Mesendoderm (in vitro differentiated cells): Measurements from ENCODE around the gene UBE2E2.

ENCODE experiments used
- DNase-seq: peaks from one replicate; pipeline ENCODE4 v3.0.0; 2013
- H2AK5ac ChIP-seq: 2 replicates; pipeline ENCODE4 v1.6.1; 2013; ENCODE audit warnings: low read length, inconsistent platforms
- H2BK120ac ChIP-seq: 2 replicates; pipeline ENCODE4 v1.6.1; 2013; ENCODE audit warnings: low read depth, mild to moderate bottlenecking, low read length, moderate library complexity, mixed read lengths
- H2BK15ac ChIP-seq: replicated peaks from 2 replicates; pipeline ENCODE4 v1.6.1; 2013; ENCODE audit warnings: low read depth, mild to moderate bottlenecking, moderate library complexity
- H2BK5ac ChIP-seq: 2 replicates; pipeline ENCODE4 v1.6.1; 2013; ENCODE audit warnings: low read length, inconsistent platforms
- H3K18ac ChIP-seq: 2 replicates; pipeline ENCODE4 v1.6.1; 2013; ENCODE audit warnings: mild to moderate bottlenecking, low read length, mixed read lengths
- H3K23ac ChIP-seq: one replicate; pipeline ENCODE4 v1.6.1; 2013; ENCODE audit warnings: low read length
- H3K27ac ChIP-seq: 2 replicates; pipeline ENCODE4 v1.5.1; 2013; ENCODE audit warnings: low read depth, mild to moderate bottlenecking, inconsistent platforms, low read length, moderate library complexity
- H3K27me3 ChIP-seq: 2 replicates; pipeline ENCODE4 v1.6.1; 2013; ENCODE audit warnings: low read length, control low read depth, mild to moderate bottlenecking, inconsistent platforms; ENCODE audit not compliant: insufficient read depth, poor library complexity
- H3K36me3 ChIP-seq: 2 replicates; pipeline ENCODE4 v1.6.1; 2013; ENCODE audit warnings: low read length, inconsistent platforms; ENCODE audit not compliant: control insufficient read depth, insufficient read depth
- H3K4ac ChIP-seq: one replicate; pipeline ENCODE4 v1.6.1; 2013; ENCODE audit warnings: low read depth, mild to moderate bottlenecking, low read length, moderate library complexity
- H3K4me1 ChIP-seq: 2 replicates; pipeline ENCODE4 v1.6.1; 2013; ENCODE audit warnings: low read depth, low read length, inconsistent platforms; ENCODE audit not compliant: control insufficient read depth
- H3K4me2 ChIP-seq: 2 replicates; pipeline ENCODE4 v1.6.1; 2013; ENCODE audit warnings: low read length
- H3K4me3 ChIP-seq: 2 replicates; pipeline ENCODE4 v1.5.1; 2013; ENCODE audit warnings: mild to moderate bottlenecking, low read length
- H3K56ac ChIP-seq: one replicate; pipeline ENCODE4 v1.6.1; 2013; ENCODE audit warnings: low read length
- H3K79me1 ChIP-seq: 2 replicates; pipeline ENCODE4 v1.6.1; 2013; ENCODE audit warnings: low read length, inconsistent platforms
- H3K79me2 ChIP-seq: 2 replicates; pipeline ENCODE4 v1.6.1; 2013; ENCODE audit warnings: mild to moderate bottlenecking, low read length; ENCODE audit not compliant: control insufficient read depth, insufficient read depth
- H3K9ac ChIP-seq: 2 replicates; pipeline ENCODE4 v1.6.1; 2013; ENCODE audit warnings: low read length, inconsistent platforms
- H4K5ac ChIP-seq: one replicate; pipeline ENCODE4 v1.6.1; 2013; ENCODE audit warnings: low read length
- H4K8ac ChIP-seq: one replicate; pipeline ENCODE4 v1.6.1; 2013; ENCODE audit warnings: low read depth, mild to moderate bottlenecking, control low read depth, low read length, moderate library complexity
- WGBS: extraction: QIAGEN DNeasy Blood & Tissue Kit; methylation state at CpG from one replicate; pipeline ENCODE4 v1.1.7; 2013; ENCODE audit warnings: low lambda C conversion rate, missing lambda C conversion rate; ENCODE audit not compliant: insufficient coverage; ENCODE audit errors: extremely low coverage; 5-methylcytosine and 5-hydroxymethylcytosine counted together

The UBE2E2 gene

DNA sequence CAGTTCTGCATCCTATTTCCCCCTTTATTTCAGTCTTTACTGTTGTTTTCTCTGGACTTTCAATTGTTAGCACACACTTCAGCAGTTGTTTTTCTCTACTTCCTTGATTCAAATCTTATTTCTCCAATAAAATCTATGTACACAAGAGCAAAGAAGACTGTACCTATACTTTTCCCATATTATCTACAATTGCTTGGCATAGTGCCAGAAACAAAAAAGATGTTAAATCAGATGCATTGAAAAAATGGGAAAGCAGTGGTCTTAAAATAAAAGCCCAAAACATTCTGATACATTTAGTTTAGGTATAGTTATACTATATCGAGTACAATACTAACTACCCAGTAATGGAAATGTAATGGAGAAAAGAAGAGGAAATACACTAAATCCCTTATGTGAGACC is 265.1 kb downstream of the UBE2E2 start:
- H3K4me2 ChIP-seq: no peak overlapping the region
- DNase-seq: no peak
- H3K23ac ChIP-seq: no peak overlapping the region
- no peaks in the 10 kb centered on the region for H3K79me1 ChIP-seq
- H3K4ac ChIP-seq: no peak overlapping the region
- no peak overlapping the region for H3K56ac ChIP-seq
- no peak overlapping the region for H4K8ac ChIP-seq
- no peaks in the 10 kb centered on the region for H3K36me3 ChIP-seq
- H3K27me3 ChIP-seq: no peaks in the 10 kb centered on the region
- H2BK120ac ChIP-seq: no peak overlapping the region
- no peak overlapping the region for H3K27ac ChIP-seq
- no peaks in the 10 kb centered on the region for H3K4me1 ChIP-seq
- H3K79me2 ChIP-seq: no peaks in the 10 kb centered on the region
- no peak overlapping the region for H3K9ac ChIP-seq
- H3K4me3 ChIP-seq: no peak overlapping the region
- H2AK5ac ChIP-seq: no peak overlapping the region
- H3K18ac ChIP-seq: no peak overlapping the region
- H4K5ac ChIP-seq: no peak overlapping the region
- no peak overlapping the region for H2BK15ac ChIP-seq
- H2BK5ac ChIP-seq: no peak overlapping the region
- WGBS: no CpG with 5 or more reads among the region's 1 CpG

DNA sequence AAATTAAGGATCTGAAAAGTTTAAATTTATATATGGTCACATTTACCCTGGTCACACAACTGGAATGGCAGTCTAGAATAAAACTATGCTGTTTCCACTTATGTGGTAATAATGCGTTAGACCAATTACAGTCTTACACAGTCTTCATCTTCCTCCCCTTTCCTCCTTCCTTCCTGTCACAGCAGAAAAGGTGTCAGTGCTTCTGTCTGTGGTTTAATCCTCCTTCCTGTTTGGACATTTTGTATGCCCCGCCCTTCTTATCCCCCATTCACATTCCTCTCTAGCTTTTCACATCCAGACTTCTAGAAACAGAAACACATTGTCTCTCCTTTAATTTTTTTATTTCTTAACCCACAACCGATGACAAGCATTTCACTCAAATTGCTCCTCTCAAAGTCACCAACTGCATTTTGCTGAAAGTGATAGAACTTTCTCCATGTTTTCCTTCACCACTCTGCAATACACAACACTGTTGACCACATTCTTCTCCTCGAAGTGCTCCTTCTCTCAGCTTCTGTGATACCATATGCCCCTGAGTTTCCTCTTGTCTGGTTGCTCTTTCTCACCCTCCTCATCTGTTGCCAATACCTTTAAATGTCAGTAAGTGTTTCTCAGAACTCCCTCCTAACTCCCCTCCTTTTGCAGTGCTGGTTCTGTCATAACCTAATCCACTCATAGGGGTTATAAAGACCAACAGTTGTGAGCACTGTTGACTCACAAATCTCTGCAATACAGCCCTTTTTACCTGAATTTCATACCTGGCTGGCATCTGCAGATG is 271.6 kb downstream of the UBE2E2 start:
- Histone ChIP-seq H4K5ac (no peak overlapping the region), H2AK5ac (no peak overlapping the region), H3K36me3 (no peaks in the 10 kb centered on the region), H3K4ac (no peak overlapping the region), H3K9ac (no peak overlapping the region), H3K79me2 (no peaks in the 10 kb centered on the region), H3K27me3 (no peaks in the 10 kb centered on the region), H3K4me1 (peaks cover 4% of the 10 kb centered on the region), H3K79me1 (peaks cover 3% of the 10 kb centered on the region), H3K23ac (no peak overlapping the region), H2BK120ac (no peak overlapping the region), H4K8ac (peak overlapping the region; percentile 56), H2BK15ac (no peak overlapping the region), H3K18ac (no peak overlapping the region), H3K27ac (no peak overlapping the region), H3K56ac (no peak overlapping the region), H3K4me2 (no peak overlapping the region), H3K4me3 (no peak overlapping the region), H2BK5ac (no peak overlapping the region)
- peak; percentile 25 for DNase-seq
- WGBS: 100% methylated on average over 1 of the region's 4 CpGs

DNA sequence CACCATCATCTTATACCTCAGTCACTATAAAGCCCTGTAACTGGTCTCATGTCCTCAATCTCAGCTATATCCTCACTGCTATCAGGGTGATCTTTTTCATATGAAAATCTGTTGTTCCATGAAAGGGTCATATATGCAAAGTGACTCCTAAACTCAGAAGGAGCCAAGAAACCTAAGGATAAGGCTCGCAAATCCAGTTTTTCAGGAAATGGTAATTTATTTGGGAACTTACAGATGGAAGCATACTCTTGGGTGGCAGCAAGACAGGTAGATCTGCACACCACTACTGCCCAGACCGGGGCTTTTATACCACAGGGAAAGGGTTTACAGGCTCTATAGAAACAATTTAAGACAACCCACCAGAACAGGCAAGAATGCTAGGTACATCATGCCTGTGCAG is 272.3 kb downstream of the UBE2E2 start:
- Histone ChIP-seq H4K8ac (no peak overlapping the region), H2BK5ac (no peak overlapping the region), H3K36me3 (no peaks in the 10 kb centered on the region), H3K9ac (no peak overlapping the region), H3K56ac (no peak overlapping the region), H3K23ac (no peak overlapping the region), H3K4ac (no peak overlapping the region), H3K79me1 (peaks cover 3% of the 10 kb centered on the region), H2BK15ac (no peak overlapping the region), H3K27ac (no peak overlapping the region), H3K27me3 (no peaks in the 10 kb centered on the region), H2BK120ac (no peak overlapping the region), H4K5ac (no peak overlapping the region), H3K4me3 (no peak overlapping the region), H2AK5ac (no peak overlapping the region), H3K4me1 (peaks cover 4% of the 10 kb centered on the region), H3K79me2 (no peaks in the 10 kb centered on the region), H3K4me2 (no peak overlapping the region), H3K18ac (no peak overlapping the region)
- no peak for DNase-seq
- WGBS: no CpG with 5 or more reads among the region's 2 CpGs

DNA sequence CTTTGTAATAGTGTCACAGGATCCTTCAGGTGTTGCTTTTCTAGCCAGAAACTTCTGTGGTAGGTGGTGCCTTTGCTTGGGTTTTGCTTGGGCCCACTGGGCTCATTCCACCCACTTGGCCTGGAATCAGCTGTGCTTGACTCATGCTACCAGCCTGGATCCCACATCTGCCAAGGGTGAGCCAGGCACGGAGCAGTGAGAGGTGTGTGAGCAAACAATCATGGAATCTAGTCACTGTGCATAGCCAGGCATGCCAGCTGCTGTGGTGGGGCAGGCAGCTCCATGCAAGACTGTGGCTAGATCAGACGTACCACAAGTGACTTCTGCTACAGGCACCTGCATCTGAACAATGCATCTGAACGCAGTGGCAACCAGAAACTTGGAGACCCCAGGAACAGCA is 275.9 kb downstream of the UBE2E2 start:
- Histone ChIP-seq H4K8ac (no peak overlapping the region), H3K56ac (no peak overlapping the region), H2BK15ac (no peak overlapping the region), H3K23ac (no peak overlapping the region), H3K27ac (no peak overlapping the region), H3K4me3 (no peak overlapping the region), H2BK120ac (no peak overlapping the region), H3K36me3 (no peaks in the 10 kb centered on the region), H3K4me2 (no peak overlapping the region), H3K27me3 (no peaks in the 10 kb centered on the region), H3K18ac (no peak overlapping the region), H3K9ac (no peak overlapping the region), H4K5ac (no peak overlapping the region), H3K79me2 (no peaks in the 10 kb centered on the region), H3K4ac (no peak overlapping the region), H2AK5ac (no peak overlapping the region), H2BK5ac (no peak overlapping the region), H3K79me1 (peaks cover 3% of the 10 kb centered on the region), H3K4me1 (peaks cover 4% of the 10 kb centered on the region)
- WGBS: no CpG with 5 or more reads among the region's 3 CpGs
- DNase-seq: no peak

DNA sequence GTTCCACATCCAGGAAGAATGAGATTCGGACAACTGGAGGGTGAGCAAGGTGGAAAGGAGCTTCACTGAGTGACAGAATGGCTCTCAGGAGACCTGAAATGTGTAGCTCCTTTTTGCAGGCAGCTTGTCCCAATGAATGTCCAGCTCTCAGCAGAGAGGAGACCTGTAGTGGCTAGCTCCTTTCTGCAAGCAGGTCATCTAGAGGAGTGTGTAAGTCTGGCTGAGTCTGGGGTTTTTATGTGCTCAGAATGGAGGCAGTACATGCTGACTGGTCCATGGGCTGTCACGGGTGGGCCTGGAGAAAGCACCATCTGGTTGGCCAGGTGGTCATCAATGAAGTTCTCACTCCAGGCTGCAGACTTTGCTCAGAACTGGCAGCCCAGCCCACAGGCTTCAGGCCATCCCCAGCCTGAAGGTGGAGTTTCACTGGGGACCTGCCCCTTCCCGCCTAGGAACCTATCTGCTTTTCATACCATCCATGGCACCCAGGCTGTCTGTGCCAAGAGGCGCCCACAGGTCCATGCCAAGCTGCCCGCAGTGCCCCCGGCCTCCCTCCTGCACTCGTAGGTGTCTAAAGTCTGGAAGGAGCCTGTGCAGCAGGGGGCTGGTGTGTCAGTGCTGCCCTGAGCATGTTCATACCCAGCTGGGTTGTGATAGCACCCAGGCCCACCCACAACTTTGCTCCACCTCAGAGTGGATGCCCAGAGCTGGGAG is 276.6 kb downstream of the UBE2E2 start:
- Histone ChIP-seq H3K4me2 (no peak overlapping the region), H3K27me3 (no peaks in the 10 kb centered on the region), H3K4me1 (peaks cover 4% of the 10 kb centered on the region), H3K4ac (no peak overlapping the region), H3K4me3 (no peak overlapping the region), H3K18ac (no peak overlapping the region), H3K79me2 (no peaks in the 10 kb centered on the region), H2BK120ac (no peak overlapping the region), H2BK15ac (no peak overlapping the region), H4K8ac (no peak overlapping the region), H3K23ac (no peak overlapping the region), H3K56ac (no peak overlapping the region), H4K5ac (no peak overlapping the region), H3K79me1 (peaks cover 3% of the 10 kb centered on the region), H2BK5ac (no peak overlapping the region), H3K27ac (no peak overlapping the region), H3K9ac (no peak overlapping the region), H3K36me3 (no peaks in the 10 kb centered on the region), H2AK5ac (no peak overlapping the region)
- no peak for DNase-seq
- WGBS: no CpG with 5 or more reads among the region's 7 CpGs
